ENCODE measurements around the gene GCDH.
"Not testable (repeated sequence)": the region's sequence is repeated elsewhere in the genome, so short reads cannot be mapped to it uniquely, and the experiment has no call there.

DNA sequence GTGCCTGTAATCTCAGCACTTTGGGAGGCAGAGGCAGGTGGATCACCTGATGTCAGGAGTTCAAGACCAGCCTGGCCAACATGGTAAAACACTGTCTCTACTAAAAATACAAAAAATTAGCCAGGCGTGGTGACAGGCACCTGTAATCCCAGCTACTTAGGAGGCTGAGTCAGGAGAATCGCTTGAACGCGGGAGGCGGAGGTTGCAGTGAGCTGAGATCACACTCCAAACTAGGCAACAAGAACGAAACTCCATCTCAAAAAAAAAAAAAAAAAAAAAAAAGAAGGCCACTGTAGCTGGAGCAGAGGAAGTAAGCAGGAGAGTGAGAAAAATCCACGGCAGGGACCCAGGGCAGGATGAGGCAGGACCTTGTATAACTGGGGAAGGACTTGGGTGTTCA lies 44.3 kb upstream of the GCDH start:
- TF ChIP-seq, protein P1, sequence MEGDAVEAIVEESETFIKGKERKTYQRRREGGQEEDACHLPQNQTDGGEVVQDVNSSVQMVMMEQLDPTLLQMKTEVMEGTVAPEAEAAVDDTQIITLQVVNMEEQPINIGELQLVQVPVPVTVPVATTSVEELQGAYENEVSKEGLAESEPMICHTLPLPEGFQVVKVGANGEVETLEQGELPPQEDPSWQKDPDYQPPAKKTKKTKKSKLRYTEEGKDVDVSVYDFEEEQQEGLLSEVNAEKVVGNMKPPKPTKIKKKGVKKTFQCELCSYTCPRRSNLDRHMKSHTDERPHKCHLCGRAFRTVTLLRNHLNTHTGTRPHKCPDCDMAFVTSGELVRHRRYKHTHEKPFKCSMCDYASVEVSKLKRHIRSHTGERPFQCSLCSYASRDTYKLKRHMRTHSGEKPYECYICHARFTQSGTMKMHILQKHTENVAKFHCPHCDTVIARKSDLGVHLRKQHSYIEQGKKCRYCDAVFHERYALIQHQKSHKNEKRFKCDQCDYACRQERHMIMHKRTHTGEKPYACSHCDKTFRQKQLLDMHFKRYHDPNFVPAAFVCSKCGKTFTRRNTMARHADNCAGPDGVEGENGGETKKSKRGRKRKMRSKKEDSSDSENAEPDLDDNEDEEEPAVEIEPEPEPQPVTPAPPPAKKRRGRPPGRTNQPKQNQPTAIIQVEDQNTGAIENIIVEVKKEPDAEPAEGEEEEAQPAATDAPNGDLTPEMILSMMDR (IDR thresholded peaks at IDR 0.05): not testable (repeated sequence)
- TF ChIP-seq POLR2A (IDR thresholded peaks at IDR 0.05): not testable (repeated sequence)
